Fibroblast of skin of right quadriceps (primary cell): ENCODE measurements around the gene SRSF1.
"Not testable (repeated sequence)": the region's sequence is repeated elsewhere in the genome, so short reads cannot be mapped to it uniquely, and the experiment has no call there.

ENCODE experiments used
- DNase-seq: peaks from one replicate; pipeline ENCODE4 v3.0.0-alpha.2; 2013

SRSF1 gene

DNA sequence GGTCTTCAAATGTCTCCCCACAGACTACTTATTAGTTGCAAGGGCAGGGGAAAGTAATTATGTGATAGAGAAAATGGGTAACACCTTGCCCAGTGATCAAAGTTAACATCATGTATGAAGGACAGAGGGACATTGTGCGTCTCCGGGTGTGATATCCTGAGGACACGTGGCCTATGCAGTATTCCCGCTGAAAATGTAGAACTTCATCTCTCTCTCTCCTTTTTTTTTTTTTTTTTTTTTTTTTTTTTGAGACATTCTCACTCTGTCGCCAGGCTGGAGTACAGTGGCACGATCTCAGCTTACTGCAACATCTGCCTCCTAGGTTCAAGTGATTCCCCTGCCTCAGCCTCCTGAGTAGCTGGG, 43.9 kb downstream of the SRSF1 start:
- no peak for DNase-seq

DNA sequence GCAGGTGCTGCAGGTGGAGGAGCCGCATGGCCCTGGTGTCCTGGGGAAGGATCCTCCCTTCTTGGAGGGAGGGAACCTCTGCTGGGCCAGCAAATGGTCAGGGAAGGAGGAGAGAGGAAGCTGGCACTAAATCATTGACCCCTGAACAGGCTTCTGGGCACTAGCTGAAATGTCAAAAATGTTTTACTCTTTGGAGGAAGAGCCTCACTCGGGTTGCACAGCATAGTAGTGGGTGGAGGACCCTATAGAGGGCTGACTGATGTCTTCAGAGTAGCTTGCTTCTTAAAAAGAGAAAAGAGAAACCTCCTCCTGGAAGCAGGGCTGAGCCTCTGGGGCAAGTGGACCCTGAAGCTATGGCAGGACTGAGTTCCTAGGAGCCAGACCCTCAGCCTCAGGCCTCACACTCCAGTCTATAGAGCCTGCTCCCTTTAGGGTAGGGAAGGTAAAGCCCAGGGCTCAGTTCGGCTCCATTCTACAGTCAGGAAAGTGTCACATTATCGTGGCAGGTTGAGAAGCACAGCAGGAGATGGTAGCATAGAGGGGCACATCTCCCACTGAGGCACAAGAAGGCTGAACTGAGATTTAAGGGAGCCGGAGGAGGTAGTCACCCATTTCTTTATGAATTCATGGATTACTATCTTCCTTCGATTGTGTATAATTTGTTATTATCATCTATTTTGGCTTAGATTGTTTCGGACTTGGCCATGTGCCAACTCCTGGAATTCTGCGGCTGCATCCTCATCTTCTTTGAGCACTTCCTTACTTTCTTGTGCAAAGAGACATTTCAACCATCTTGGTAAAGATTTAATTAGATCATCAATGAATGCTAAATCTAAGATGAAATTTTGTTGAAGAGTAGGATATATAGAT, 44.5 kb downstream of the SRSF1 start:
- no peak for DNase-seq

GRCh38 chr17:57959929-57960328, 47.1 kb downstream of the SRSF1 start:
- no peak for DNase-seq

DNA sequence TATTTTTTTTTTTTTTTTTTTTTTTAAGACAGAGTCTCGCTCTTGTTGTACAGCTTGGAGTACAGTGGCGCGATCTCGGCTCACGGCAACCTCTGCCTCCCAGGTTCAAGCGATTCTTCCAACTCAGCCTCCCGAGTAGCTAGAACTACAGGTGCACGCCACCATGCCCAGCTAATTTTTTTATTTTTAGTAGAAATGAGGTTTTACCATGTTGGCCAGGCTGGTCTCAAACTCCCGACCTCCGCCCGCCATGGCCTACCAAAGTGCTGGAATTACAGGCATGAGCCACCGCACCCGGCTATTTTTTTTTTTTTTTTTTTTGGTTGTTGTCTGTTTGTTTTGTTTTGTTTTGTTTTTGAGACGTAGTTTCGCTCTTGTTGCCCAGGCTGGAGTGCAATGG, 48.7 kb downstream of the SRSF1 start:
- not testable (repeated sequence) for DNase-seq

GRCh38 chr17:57957886-57958285, 49.2 kb downstream of the SRSF1 start:
- no peak for DNase-seq

DNA sequence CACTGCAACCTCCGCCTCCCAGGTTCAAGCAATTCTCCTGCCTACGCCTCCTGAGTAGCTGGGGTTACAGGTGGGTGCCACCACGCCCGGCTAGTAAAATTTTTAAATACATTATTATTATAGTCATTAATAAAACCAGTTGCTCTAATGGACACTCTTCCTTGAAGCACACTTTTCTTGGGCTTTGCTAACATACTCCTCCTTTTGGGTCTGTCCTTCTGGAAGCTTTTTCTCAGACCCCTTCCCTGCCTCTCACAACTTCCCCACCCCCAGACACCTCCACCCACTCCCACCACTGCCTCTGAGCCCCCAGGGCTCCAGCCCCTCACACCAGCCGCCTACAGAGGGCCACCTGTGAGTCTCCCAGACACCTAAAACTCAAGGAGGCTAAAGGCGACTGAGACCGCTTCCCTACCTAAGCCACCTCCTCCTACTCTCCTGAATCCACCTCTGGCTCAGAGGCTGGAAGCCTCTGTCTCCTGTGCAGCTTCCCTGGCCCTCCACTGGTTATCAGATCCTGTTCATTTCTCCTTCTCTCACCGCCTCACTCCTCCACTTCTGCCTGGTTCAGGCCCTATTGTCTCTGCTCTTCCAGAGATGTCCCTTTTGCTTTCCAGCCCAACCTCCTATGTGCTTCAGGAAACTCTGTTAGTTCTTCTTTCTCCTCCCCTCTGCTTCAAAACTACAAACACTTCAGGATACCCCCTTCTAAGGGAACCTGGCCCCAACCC, 49.8 kb downstream of the SRSF1 start:
- DNase-seq, result no peak

GRCh38 chr17:57956291-57957119, 50.5 kb downstream of the SRSF1 start:
- DNase-seq, result no peak

DNA sequence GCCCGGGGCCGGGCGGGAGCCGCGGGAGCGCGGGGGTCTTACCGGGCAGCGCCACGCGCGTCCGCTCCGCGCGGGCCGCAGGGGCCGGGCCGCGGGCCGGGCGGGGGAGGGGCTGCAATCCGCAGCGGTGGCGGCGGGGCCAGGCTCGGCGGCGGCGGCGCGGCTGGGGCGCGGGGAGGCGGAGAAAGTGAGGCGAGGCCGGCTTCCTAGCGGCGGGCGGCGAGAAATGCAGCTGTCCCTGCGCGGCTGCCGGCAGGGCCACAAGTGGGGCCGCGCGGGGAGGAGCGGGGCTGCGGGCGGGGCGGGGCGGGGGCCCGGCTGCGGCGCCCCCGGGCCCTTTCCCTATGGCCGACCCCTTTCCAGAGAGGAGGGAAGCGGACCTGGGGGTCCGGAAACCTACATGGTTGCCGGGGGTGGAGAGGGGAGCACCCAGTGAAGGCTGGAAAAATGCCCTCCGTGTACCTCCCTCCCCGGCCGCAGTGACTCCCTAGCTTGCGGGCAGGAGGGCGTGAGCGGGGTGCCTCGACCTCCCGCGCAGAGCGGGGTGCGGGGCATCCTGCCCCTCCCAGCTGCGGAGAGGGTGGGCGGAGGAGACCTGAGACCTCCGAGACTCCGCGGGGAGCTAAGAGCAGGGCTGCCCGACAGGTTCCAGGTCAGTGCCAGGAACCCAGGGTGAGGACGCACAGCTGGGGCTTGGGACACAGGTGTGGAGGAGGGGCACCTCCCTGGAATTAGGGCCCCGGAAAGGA, 51.7 kb downstream of the SRSF1 start, which contains the start of gene CUEDC1:
Gene CUEDC1, minus strand, starts transcription at position 230 of the 749 bp plus-strand sequence. CDS start 69,848 bp downstream, outside the sequence.
- DNase-seq, result peak; percentile 62

DNA sequence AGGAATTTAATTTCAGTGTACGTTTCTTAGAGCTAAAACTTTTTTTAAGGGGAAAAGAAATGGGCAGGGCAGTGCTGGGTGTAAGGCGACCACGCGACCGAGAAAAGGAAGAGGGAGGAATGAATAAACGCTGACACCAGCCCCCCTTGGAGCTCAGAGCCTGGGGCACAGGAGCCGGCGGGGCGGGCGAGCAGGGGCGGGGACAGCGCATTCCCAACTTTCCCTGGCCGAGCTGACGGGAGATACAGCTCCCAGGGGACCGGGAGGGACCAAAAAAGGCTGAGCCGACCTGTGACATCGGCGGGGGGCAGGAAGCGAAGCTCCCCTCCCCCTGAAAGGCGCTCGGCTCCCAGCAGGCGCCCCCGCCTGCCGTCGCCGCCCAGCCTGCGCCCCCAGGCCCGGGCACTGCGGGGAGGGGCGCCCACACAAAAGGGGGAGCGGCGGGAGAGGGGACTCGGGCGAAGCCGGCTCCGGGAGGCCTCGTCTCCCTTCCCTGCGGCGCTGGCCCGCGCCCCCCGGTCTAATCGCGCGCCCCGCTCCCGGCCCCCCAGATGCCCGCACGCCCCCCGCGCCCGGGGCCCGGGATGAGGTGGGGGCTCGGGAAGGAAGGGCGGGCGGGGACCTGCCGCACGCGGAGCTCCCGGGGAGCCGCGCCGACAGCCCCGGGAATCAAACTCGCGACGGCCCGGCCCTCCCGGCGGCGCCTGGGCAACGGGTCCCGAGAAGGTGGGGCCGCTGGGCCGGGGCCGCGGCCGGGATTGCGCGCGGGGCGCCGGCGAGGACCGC, 52.5 kb downstream of the SRSF1 start:
- DNase-seq, result peak; percentile 89

DNA sequence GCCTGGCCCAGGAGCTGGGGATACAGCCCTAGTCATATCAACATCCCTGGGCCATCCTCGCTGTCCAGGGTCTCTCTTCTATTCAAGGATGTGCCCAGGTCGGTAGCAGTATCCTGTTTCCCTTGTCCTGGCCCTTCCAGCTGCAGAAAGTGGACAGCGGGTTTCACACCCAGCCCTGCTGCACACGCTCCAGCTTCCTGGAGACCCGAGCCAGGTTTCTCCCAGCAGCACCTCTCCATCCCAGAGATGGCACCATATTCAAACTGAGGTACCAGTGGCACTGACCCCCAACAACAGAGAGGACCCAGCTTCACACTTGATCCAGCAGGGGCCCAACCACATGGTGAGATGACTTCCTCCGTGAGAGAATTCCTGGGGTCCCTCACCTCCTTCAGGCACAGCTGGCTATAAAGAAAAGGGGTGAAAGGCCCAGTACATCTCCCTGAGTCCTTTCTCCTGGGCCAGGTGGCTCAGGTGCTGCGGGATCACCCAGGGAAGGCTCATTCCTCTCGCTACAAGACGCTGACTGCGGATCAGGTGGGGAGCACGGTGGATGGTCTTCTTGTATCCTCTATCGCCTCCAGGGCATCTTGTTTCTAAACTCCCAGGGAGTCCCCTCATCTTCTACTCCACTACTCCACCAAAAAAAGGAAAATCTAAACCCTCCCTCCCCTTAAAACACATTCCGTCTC, 53.2 kb downstream of the SRSF1 start:
- no peak for DNase-seq
